GM23248 (cell line): ENCODE data around the gene CDH20. TPM values are rescaled to one million over a fixed set of nuclear protein-coding genes. Genes with fewer than 3 reads are reported as not detected.
A peak's percentile ranks its signal among the peaks of the same experiment; 100 is the strongest.

Source experiments
- DNase-seq: peaks from one replicate; pipeline ENCODE4 v3.0.0-alpha.2; 2015
- H2AFZ ChIP-seq: fragments of 200-600 bp; sonication (generic); 2 replicates; pipeline ENCODE4 v1.6.1; 2016; ENCODE audit warnings: antibody characterized with exemption
- H3F3A ChIP-seq: fragments of 200-600 bp; sonication (generic); 2 replicates; pipeline ENCODE4 v1.6.1; 2016; ENCODE audit warnings: mild to moderate bottlenecking, antibody characterized with exemption, mixed run types; ENCODE audit not compliant: insufficient read depth
- H3K27ac ChIP-seq: fragments of 200-600 bp; sonication (generic); 2 replicates; pipeline ENCODE4 v1.5.1; 2016; ENCODE audit warnings: mild to moderate bottlenecking
- H3K27me3 ChIP-seq: fragments of 200-600 bp; sonication (generic); replicated peaks from 2 replicates; pipeline ENCODE4 v1.6.1; 2016; ENCODE audit warnings: mild to moderate bottlenecking; ENCODE audit not compliant: insufficient read depth
- H3K36me3 ChIP-seq: fragments of 200-600 bp; sonication (generic); 2 replicates; pipeline ENCODE4 v1.6.1; 2016; ENCODE audit warnings: low read depth, mild to moderate bottlenecking
- H3K4me1 ChIP-seq: fragments of 200-600 bp; sonication (generic); 2 replicates; pipeline ENCODE4 v1.6.1; 2016; ENCODE audit warnings: mild to moderate bottlenecking; ENCODE audit not compliant: insufficient read depth
- H3K4me2 ChIP-seq: fragments of 200-600 bp; sonication (generic); one replicate; pipeline ENCODE4 v1.6.1; 2016; ENCODE audit warnings: mild to moderate bottlenecking; ENCODE audit not compliant: unreplicated experiment
- H3K4me3 ChIP-seq: fragments of 200-600 bp; sonication (generic); 2 replicates; pipeline ENCODE4 v1.5.1; 2016; ENCODE audit warnings: mild to moderate bottlenecking
- H3K79me2 ChIP-seq: fragments of 200-600 bp; sonication (generic); 2 replicates; pipeline ENCODE4 v1.6.1; 2016; ENCODE audit warnings: mild to moderate bottlenecking; ENCODE audit not compliant: insufficient read depth
- H3K9ac ChIP-seq: fragments of 200-600 bp; sonication (generic); 2 replicates; pipeline ENCODE4 v1.6.1; 2016; ENCODE audit warnings: mild to moderate bottlenecking
- H3K9me2 ChIP-seq: fragments of 200-600 bp; sonication (generic); 2 replicates; pipeline ENCODE4 v1.6.1; 2016; ENCODE audit warnings: mixed run types, mild to moderate bottlenecking, moderate library complexity; ENCODE audit not compliant: insufficient read depth
- H3K9me3 ChIP-seq: fragments of 200-600 bp; sonication (generic); one replicate; pipeline ENCODE4 v1.6.1; 2017; ENCODE audit warnings: low read depth
- H4K20me1 ChIP-seq: fragments of 200-600 bp; sonication (generic); 2 replicates; pipeline ENCODE4 v1.6.0; 2016; ENCODE audit not compliant: insufficient read depth
- EZH2 ChIP-seq: fragments of 200-600 bp; sonication (generic); IDR thresholded peaks from 2 replicates; pipeline ENCODE4 v1.6.1; 2018; ENCODE audit warnings: antibody characterized with exemption, mild to moderate bottlenecking; ENCODE audit not compliant: insufficient read depth, poor library complexity, severe bottlenecking
- EZH2phosphoT487 ChIP-seq: fragments of 200-600 bp; sonication (generic); IDR thresholded peaks from 2 replicates; pipeline ENCODE4 v1.6.1; 2018; ENCODE audit warnings: antibody characterized with exemption, moderate library complexity, mild to moderate bottlenecking, low read depth; ENCODE audit not compliant: insufficient read depth
- WGBS, 2 experiments: methylation state at CpG; one replicate each; pipeline ENCODE4 v1.1.6; 2015 to 2017; ENCODE audit warnings: low lambda C conversion rate in 2 of 2, low coverage in 1 of 2; ENCODE audit errors: missing lambda C conversion rate in 2 of 2; 5-methylcytosine and 5-hydroxymethylcytosine counted together
- in situ Hi-C: fragments of 300-500 bp; cut with MboI; formaldehyde crosslinking; loops from 2 replicates; pipeline ENCODE4 v1.15.0; 2020
- polyA plus RNA-seq: library from polyadenylated mRNA; unstranded; fragments of >200 nt; fragmentation: Nextera tagmentation; extraction: Ambion mirVana; gene quantifications from 2 replicates; pipeline ENCODE4 v1.2.1, GENCODE V29; 2016
- total RNA-seq: library from RNA; depleted of rRNA; stranded (reverse); fragments of >200 nt; shearing (Covaris generic); gene quantifications from 2 replicates; pipeline ENCODE4 v1.2.3, GENCODE V29; 2014

Gene CDH20
- total and polyA plus RNA-seq, 2 experiments from 2014 or later: not detected

- 75 to 76% methylated on average over 10 to 11 of the region's 11 CpGs for WGBS, 2 experiments
- Histone ChIP-seq H3K4me3 (no peak overlapping the region), H3K9me3 (no peaks in the 10 kb centered on the region), H3F3A (no peaks in the 10 kb centered on the region), H3K27me3 (peaks cover 4% of the 10 kb centered on the region; the same call in 1 of the 2 replicates), H3K4me1 (no peaks in the 10 kb centered on the region), H3K4me2 (no peak overlapping the region), H3K9me2 (no peaks in the 10 kb centered on the region), H4K20me1 (no peaks in the 10 kb centered on the region), H3K27ac (no peak overlapping the region), H3K36me3 (no peaks in the 10 kb centered on the region), H2AFZ (no peak overlapping the region), H3K9ac (no peak overlapping the region), H3K79me2 (no peaks in the 10 kb centered on the region)
- TF ChIP-seq EZH2: no peak
- no peak for TF ChIP-seq EZH2phosphoT487
- in situ Hi-C loops: no loop called here
- DNase-seq: no peak
These were observed 24.3 kb upstream of the CDH20 start for GRCh38 chr18:61308795-61309393.

- no peak overlapping the region for H2AFZ ChIP-seq
These were observed 10.9 kb upstream of the CDH20 start for GRCh38 chr18:61322265-61322873.

GRCh38 chr18:61323951-61324350, 9.3 kb upstream of the CDH20 start:
- 12 to 18% methylated on average over 1 of the region's 1 CpG for WGBS, 2 experiments
- no peak overlapping the region for H2AFZ ChIP-seq
- no peaks in the 10 kb centered on the region for H3K9me3 ChIP-seq
- no peak overlapping the region for H3K4me2 ChIP-seq
- no peaks in the 10 kb centered on the region for H3K4me1 ChIP-seq
- H3K4me3 ChIP-seq: no peak overlapping the region
- H3K9me2 ChIP-seq: no peaks in the 10 kb centered on the region
- no peak overlapping the region for H3K27ac ChIP-seq
- TF ChIP-seq EZH2 (no peak), EZH2phosphoT487 (no peak)
- no peaks in the 10 kb centered on the region for H3K79me2 ChIP-seq
- no peaks in the 10 kb centered on the region for H3K27me3 ChIP-seq
- no peak overlapping the region for H3K9ac ChIP-seq
- in situ Hi-C loops: loop anchor here (5.0 kb wide), 1 partner anchor 178 kb away; no protein-coding TSS in a partner anchor
- no peaks in the 10 kb centered on the region for H3K36me3 ChIP-seq
- no peaks in the 10 kb centered on the region for H4K20me1 ChIP-seq
- H3F3A ChIP-seq: no peaks in the 10 kb centered on the region
- peak; percentile 54 for DNase-seq

More at GRCh38 chr18:61322265-61322873, 10.9 kb upstream of the CDH20 start:
- H3K79me2 ChIP-seq: no peaks in the 10 kb centered on the region
- H3K4me2 ChIP-seq: no peak overlapping the region
- no peak overlapping the region for H3K4me3 ChIP-seq
- no peaks in the 10 kb centered on the region for H3K27me3 ChIP-seq
- H4K20me1 ChIP-seq: no peaks in the 10 kb centered on the region
- peak; percentile 77 for DNase-seq
- no peak overlapping the region for H3K27ac ChIP-seq
- in situ Hi-C loops: loop anchor here (5.0 kb wide), 1 partner anchor 180 kb away; no protein-coding TSS in a partner anchor
- H3K9me3 ChIP-seq: no peaks in the 10 kb centered on the region
- H3K4me1 ChIP-seq: no peaks in the 10 kb centered on the region
- TF ChIP-seq EZH2phosphoT487 (no peak), EZH2 (no peak)
- no peaks in the 10 kb centered on the region for H3K36me3 ChIP-seq
- H3K9me2 ChIP-seq: no peaks in the 10 kb centered on the region
- WGBS, 2 experiments: 34% methylated on average over 9 of the region's 9 CpGs
- H3F3A ChIP-seq: no peaks in the 10 kb centered on the region
- no peak overlapping the region for H3K9ac ChIP-seq

- Histone ChIP-seq H3K36me3 (no peaks in the 10 kb centered on the region), H3K9me2 (no peaks in the 10 kb centered on the region), H3K9ac (no peak overlapping the region), H3F3A (no peaks in the 10 kb centered on the region), H3K4me3 (no peak overlapping the region), H3K27me3 (no peaks in the 10 kb centered on the region), H3K9me3 (no peaks in the 10 kb centered on the region), H4K20me1 (no peaks in the 10 kb centered on the region), H3K27ac (no peak overlapping the region), H2AFZ (no peak overlapping the region), H3K4me2 (no peak overlapping the region), H3K79me2 (no peaks in the 10 kb centered on the region), H3K4me1 (no peaks in the 10 kb centered on the region)
- in situ Hi-C loops: loop anchor here (25.0 kb wide), 1 partner anchor 811 kb away; no protein-coding TSS in a partner anchor
- TF ChIP-seq EZH2phosphoT487 (no peak), EZH2 (no peak)
- no peak for DNase-seq
These were observed 6.8 kb upstream of the CDH20 start for GRCh38 chr18:61326407-61326806.
